ENCODE measurements around the gene KIF20B. TPM values are rescaled to one million over a fixed set of nuclear protein-coding genes. Genes with fewer than 3 reads are reported as not detected.

Gene KIF20B
- total RNA-seq, 4 donors from 2014 or later = 1.4 to 2.1 (median 1.8) TPM

GRCh38 chr10:89668386-89669071 lies 32.9 kb upstream of the KIF20B start:
- TF ChIP-seq CTCF (IDR thresholded peaks at IDR 0.05) = no peak
- TF ChIP-seq EP300 (IDR thresholded peaks at IDR 0.05) = no peak
- no peak for TF ChIP-seq POLR2A (IDR thresholded peaks at IDR 0.05; ENCODE audit: low read depth)
- TF ChIP-seq POLR2AphosphoS5 (IDR thresholded peaks at IDR 0.05) = no peak
- no peaks in the 10 kb centered on the region for H3K36me3 ChIP-seq
- no peak overlapping the region for H3K27ac ChIP-seq (replicated peaks in 1 of 4)
- H3K27me3 ChIP-seq = no peaks in the 10 kb centered on the region
- no peak overlapping the region for H3K4me3 ChIP-seq
- DNase-seq (ENCODE audit: extremely low spot score) = no peak
- H3K4me1 ChIP-seq = no peaks in the 10 kb centered on the region
- intact Hi-C loops (cut with DNase I) = no loop called here
- 77% methylated on average over 3 of the region's 3 CpGs for WGBS
- H3K9me3 ChIP-seq = no peaks in the 10 kb centered on the region

GRCh38 chr10:89669985-89670384 lies 31.4 kb upstream of the KIF20B start:
- H3K4me3 ChIP-seq = no peak overlapping the region
- intact Hi-C loops (cut with DNase I) = no loop called here
- no peak overlapping the region for H3K27ac ChIP-seq (replicated peaks in 1 of 4)
- H3K9me3 ChIP-seq = no peaks in the 10 kb centered on the region
- no peaks in the 10 kb centered on the region for H3K36me3 ChIP-seq
- no peaks in the 10 kb centered on the region for H3K4me1 ChIP-seq
- H3K27me3 ChIP-seq = no peaks in the 10 kb centered on the region
- TF ChIP-seq POLR2AphosphoS5 (IDR thresholded peaks at IDR 0.05) = no peak
- no peak for TF ChIP-seq POLR2A (IDR thresholded peaks at IDR 0.05; ENCODE audit: low read depth)
- TF ChIP-seq CTCF (IDR thresholded peaks at IDR 0.05) = no peak
- TF ChIP-seq EP300 (IDR thresholded peaks at IDR 0.05) = no peak
- no peak for DNase-seq (ENCODE audit: extremely low spot score)
- 82% methylated on average over 1 of the region's 1 CpG for WGBS

GRCh38 chr10:89670926-89671325 lies 30.5 kb upstream of the KIF20B start:
- Histone ChIP-seq H3K27me3 (no peaks in the 10 kb centered on the region), H3K27ac (replicated peaks in 1 of 4) (no peak overlapping the region), H3K9me3 (no peaks in the 10 kb centered on the region), H3K4me3 (no peak overlapping the region), H3K36me3 (no peaks in the 10 kb centered on the region), H3K4me1 (no peaks in the 10 kb centered on the region)
- no peak for DNase-seq (ENCODE audit: extremely low spot score)
- TF ChIP-seq EP300 (IDR thresholded peaks at IDR 0.05) (no peak), POLR2AphosphoS5 (IDR thresholded peaks at IDR 0.05) (no peak), POLR2A (IDR thresholded peaks at IDR 0.05; ENCODE audit: low read depth) (no peak), CTCF (IDR thresholded peaks at IDR 0.05) (no peak)
- intact Hi-C loops (cut with DNase I) = no loop called here
- 77% methylated on average over 1 of the region's 1 CpG for WGBS

- Histone ChIP-seq H3K9me3 (no peaks in the 10 kb centered on the region), H3K4me1 (no peaks in the 10 kb centered on the region), H3K27ac (replicated peaks in 1 of 4) (no peak overlapping the region), H3K36me3 (no peaks in the 10 kb centered on the region), H3K27me3 (no peaks in the 10 kb centered on the region), H3K4me3 (no peak overlapping the region)
- DNase-seq (ENCODE audit: extremely low spot score) = no peak
- no peak for TF ChIP-seq EP300 (IDR thresholded peaks at IDR 0.05)
- no peak for TF ChIP-seq POLR2AphosphoS5 (IDR thresholded peaks at IDR 0.05)
- no peak for TF ChIP-seq POLR2A (IDR thresholded peaks at IDR 0.05; ENCODE audit: low read depth)
- no peak for TF ChIP-seq CTCF (IDR thresholded peaks at IDR 0.05)
- intact Hi-C loops (cut with DNase I) = no loop called here
Observed at GRCh38 chr10:89677341-89677740, 24.0 kb upstream of the KIF20B start.

- no peaks in the 10 kb centered on the region for H3K27me3 ChIP-seq
- H3K9me3 ChIP-seq = no peaks in the 10 kb centered on the region
- DNase-seq (ENCODE audit: extremely low spot score) = no peak
- H3K27ac ChIP-seq (replicated peaks in 1 of 4) = no peak overlapping the region
- H3K4me3 ChIP-seq = no peak overlapping the region
- intact Hi-C loops (cut with DNase I) = no loop called here
- TF ChIP-seq POLR2A (IDR thresholded peaks at IDR 0.05; ENCODE audit: low read depth) (no peak), EP300 (IDR thresholded peaks at IDR 0.05) (no peak), CTCF (IDR thresholded peaks at IDR 0.05) (no peak), POLR2AphosphoS5 (IDR thresholded peaks at IDR 0.05) (no peak)
- no peaks in the 10 kb centered on the region for H3K36me3 ChIP-seq
- 82% methylated on average over 3 of the region's 3 CpGs for WGBS
- no peaks in the 10 kb centered on the region for H3K4me1 ChIP-seq
Observed at GRCh38 chr10:89679986-89680385, 21.4 kb upstream of the KIF20B start.
